ENCODE measurements around the gene GGACT. TPM values are rescaled to one million over a fixed set of nuclear protein-coding genes. Genes with fewer than 3 reads are reported as not detected.

Gene GGACT
- total and polyA plus RNA-seq, 12 donors, result 1.8 to 16.0 (median 10.2) TPM

DNA sequence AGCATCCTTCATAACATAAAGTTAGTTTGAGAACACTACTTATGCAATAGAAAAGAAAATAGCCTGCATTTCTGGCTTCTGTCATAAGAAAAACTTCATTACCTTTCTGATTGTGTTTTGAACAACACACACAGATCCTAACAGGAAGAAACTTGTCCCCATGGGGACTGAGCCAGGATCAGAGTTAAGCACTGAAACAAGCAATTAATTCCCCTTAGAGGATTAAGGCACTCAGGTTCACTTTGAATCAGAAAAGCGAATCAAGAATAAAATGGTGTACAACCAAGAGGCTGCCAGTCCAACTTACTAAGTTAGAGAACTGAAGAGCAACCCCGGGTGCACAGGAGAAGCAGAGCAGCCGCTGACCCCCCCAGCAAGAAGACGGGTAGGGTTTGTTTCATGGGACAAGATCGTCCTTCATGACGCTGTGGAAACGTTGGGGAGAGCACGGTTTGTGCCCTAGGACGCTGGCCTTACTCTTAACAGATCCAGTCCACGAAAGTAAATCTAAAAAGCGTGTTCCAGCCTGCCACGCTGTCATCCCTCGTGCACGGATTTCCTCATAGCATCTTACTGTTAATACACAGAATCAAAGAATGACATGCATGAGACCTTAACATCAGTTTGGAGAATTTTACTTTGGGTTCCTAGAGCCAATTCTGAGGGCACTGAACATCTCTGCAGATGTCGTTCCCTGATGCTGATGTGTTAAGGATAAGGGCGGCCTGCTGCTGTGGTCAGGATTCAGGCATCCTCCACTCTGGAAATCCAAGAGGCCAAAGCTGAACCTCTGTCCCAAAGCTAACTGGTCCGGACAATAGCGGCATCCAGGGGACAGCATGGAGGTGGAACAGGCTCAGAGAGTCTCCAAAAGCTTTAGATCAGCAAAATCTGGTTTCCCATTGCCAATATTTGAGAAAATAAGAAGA, 46.4 kb downstream of the GGACT start:
- Histone ChIP-seq H3K9me3 (replicated peaks in 1 of 3) (no peaks in the 10 kb centered on the region), H3K4me3 (no peak overlapping the region), H3K36me3 (replicated peaks in 1 of 2) (no peaks in the 10 kb centered on the region), H3K27ac (no peak overlapping the region), H3K27me3 (no peaks in the 10 kb centered on the region), H3K4me1 (replicated peaks in 1 of 2) (no peaks in the 10 kb centered on the region)
- intact Hi-C loops (cut with DNase I), result no loop called here
- 93 to 95% (median 95%) methylated on average over 18 of the region's 18 CpGs for WGBS, 4 donors
- DNase-seq, result peak in 1 of 7 donors; percentile 45
- TF ChIP-seq POLR2A (IDR thresholded peaks at IDR 0.05) (no peak), CTCF (IDR thresholded peaks at IDR 0.05) (no peak)

- H3K4me1 ChIP-seq (replicated peaks in 1 of 2), result no peaks in the 10 kb centered on the region
- no peak for TF ChIP-seq CTCF (IDR thresholded peaks at IDR 0.05)
- no peak for TF ChIP-seq POLR2A (IDR thresholded peaks at IDR 0.05)
- 68 to 81% (median 79%) methylated on average over 3 of the region's 3 CpGs for WGBS, 4 donors
- no peaks in the 10 kb centered on the region for H3K9me3 ChIP-seq (replicated peaks in 1 of 3)
- no peak overlapping the region for H3K4me3 ChIP-seq
- H3K36me3 ChIP-seq (replicated peaks in 1 of 2), result no peaks in the 10 kb centered on the region
- H3K27me3 ChIP-seq, result no peaks in the 10 kb centered on the region
- intact Hi-C loops (cut with DNase I), result no loop called here
- DNase-seq, result no peak
- no peak overlapping the region for H3K27ac ChIP-seq
Observed at GRCh38 chr13:100540621-100541020, 48.0 kb downstream of the GGACT start.

- TF ChIP-seq POLR2A (IDR thresholded peaks at IDR 0.05) (no peak), CTCF (IDR thresholded peaks at IDR 0.05) (no peak)
- Histone ChIP-seq H3K4me1 (replicated peaks in 1 of 2) (no peaks in the 10 kb centered on the region), H3K4me3 (no peak overlapping the region), H3K36me3 (replicated peaks in 1 of 2) (no peaks in the 10 kb centered on the region), H3K27me3 (no peaks in the 10 kb centered on the region), H3K27ac (no peak overlapping the region), H3K9me3 (replicated peaks in 1 of 3) (no peaks in the 10 kb centered on the region)
- intact Hi-C loops (cut with DNase I), result no loop called here
- no peak for DNase-seq
- 94 to 99% (median 96%) methylated on average over 5 of the region's 5 CpGs for WGBS, 4 donors
Observed at GRCh38 chr13:100537951-100538462, 50.6 kb downstream of the GGACT start.

GRCh38 chr13:100537486-100537885, 51.1 kb downstream of the GGACT start:
- intact Hi-C loops (cut with DNase I), result no loop called here
- Histone ChIP-seq H3K27ac (no peak overlapping the region), H3K27me3 (no peaks in the 10 kb centered on the region), H3K36me3 (replicated peaks in 1 of 2) (no peaks in the 10 kb centered on the region), H3K9me3 (replicated peaks in 1 of 3) (no peaks in the 10 kb centered on the region), H3K4me1 (replicated peaks in 1 of 2) (no peaks in the 10 kb centered on the region), H3K4me3 (no peak overlapping the region)
- TF ChIP-seq POLR2A (IDR thresholded peaks at IDR 0.05) (no peak), CTCF (IDR thresholded peaks at IDR 0.05) (no peak)
- WGBS, 4 donors, result 93 to 97% (median 95%) methylated on average over 9 of the region's 9 CpGs
- DNase-seq, result no peak

Data from adrenal gland (tissue), 12 donors.